Mammary epithelial cell (primary cell): ENCODE measurements around the gene ANKRD12.

ENCODE experiments used
- CTCF ChIP-seq, 2 donors: IDR thresholded peaks in 1 of 2; conservative IDR thresholded peaks in 1 of 2; 2 replicates each; pipeline ENCODE4 v1.5.1; 2011 to 2012; ENCODE audit warnings: inconsistent platforms in 2 of 2, low read length in 2 of 2, mild to moderate bottlenecking in 2 of 2, control low read depth in 1 of 2, low read depth in 1 of 2; ENCODE audit not compliant: insufficient read depth in 1 of 2; ENCODE audit errors: extremely low read depth in 1 of 2
- EZH2 ChIP-seq: IDR thresholded peaks from 2 replicates; pipeline ENCODE4 v1.6.1; 2012; ENCODE audit warnings: low read length, inconsistent platforms, borderline replicate concordance

- TF ChIP-seq EZH2 (no peak), CTCF (conservative IDR thresholded peaks at IDR 0.05 in 1 of 2, IDR thresholded peaks at IDR 0.05 in 1 of 2; ENCODE audit: extremely low read depth in 1 of 2, insufficient read depth in 1 of 2, low read depth in 1 of 2, low read length in 2 of 2) (no peak)
These were observed 40.9 kb downstream of the ANKRD12 start for GRCh38 chr18:9177466-9177865.
